KMS-11 (cell line): Measurements from ENCODE around the gene MAP2K5.

Source experiments
- H2AFZ ChIP-seq: fragments of 200-600 bp; sonication (generic); 2 replicates; pipeline ENCODE4 v1.6.1; 2016; ENCODE audit warnings: antibody characterized with exemption, mixed run types, low read depth
- H3K27ac ChIP-seq: fragments of 200-600 bp; sonication (generic); 2 replicates; pipeline ENCODE4 v1.6.1; 2016; ENCODE audit warnings: mild to moderate bottlenecking, mixed run types
- H3K27me3 ChIP-seq: fragments of 200-600 bp; sonication (generic); 2 replicates; pipeline ENCODE4 v1.6.1; 2017; ENCODE audit warnings: mild to moderate bottlenecking, low read depth, mixed run types, moderate library complexity; ENCODE audit not compliant: insufficient read depth
- H3K36me3 ChIP-seq: fragments of 200-600 bp; sonication (generic); 2 replicates; pipeline ENCODE4 v1.6.1; 2017; ENCODE audit warnings: mild to moderate bottlenecking, mixed run types; ENCODE audit not compliant: insufficient read depth
- H3K4me1 ChIP-seq: fragments of 200-600 bp; sonication (generic); 2 replicates; pipeline ENCODE4 v1.6.1; 2016; ENCODE audit warnings: mild to moderate bottlenecking, low read depth, mixed run types; ENCODE audit not compliant: poor library complexity, severe bottlenecking
- H3K4me2 ChIP-seq: fragments of 200-600 bp; sonication (generic); 2 replicates; pipeline ENCODE4 v1.7.0; 2016; ENCODE audit warnings: mild to moderate bottlenecking, mixed run types
- H3K4me3 ChIP-seq: fragments of 200-600 bp; sonication (generic); IDR thresholded peaks from 2 replicates; pipeline ENCODE4 v1.6.1; 2017; ENCODE audit warnings: low read depth, low read length, mixed read lengths; ENCODE audit not compliant: insufficient read depth
- H3K79me2 ChIP-seq: fragments of 200-600 bp; sonication (generic); 2 replicates; pipeline ENCODE4 v1.6.1; 2016; ENCODE audit warnings: low read depth, mixed run types; ENCODE audit not compliant: insufficient read depth
- H3K9ac ChIP-seq: fragments of 200-600 bp; sonication (generic); 2 replicates; pipeline ENCODE4 v1.6.1; 2016; ENCODE audit warnings: mild to moderate bottlenecking, mixed run types
- H4K20me1 ChIP-seq: fragments of 200-600 bp; sonication (generic); 2 replicates; pipeline ENCODE4 v1.6.1; 2016; ENCODE audit warnings: mild to moderate bottlenecking, mixed run types; ENCODE audit not compliant: insufficient read depth
- CTCF ChIP-seq: fragments of 200-600 bp; sonication (generic); conservative IDR thresholded peaks from 2 replicates; pipeline ENCODE4 v1.6.1; 2017; ENCODE audit warnings: low read depth, mild to moderate bottlenecking, antibody characterized with exemption, low read length, moderate library complexity, mixed read lengths

Gene MAP2K5

DNA sequence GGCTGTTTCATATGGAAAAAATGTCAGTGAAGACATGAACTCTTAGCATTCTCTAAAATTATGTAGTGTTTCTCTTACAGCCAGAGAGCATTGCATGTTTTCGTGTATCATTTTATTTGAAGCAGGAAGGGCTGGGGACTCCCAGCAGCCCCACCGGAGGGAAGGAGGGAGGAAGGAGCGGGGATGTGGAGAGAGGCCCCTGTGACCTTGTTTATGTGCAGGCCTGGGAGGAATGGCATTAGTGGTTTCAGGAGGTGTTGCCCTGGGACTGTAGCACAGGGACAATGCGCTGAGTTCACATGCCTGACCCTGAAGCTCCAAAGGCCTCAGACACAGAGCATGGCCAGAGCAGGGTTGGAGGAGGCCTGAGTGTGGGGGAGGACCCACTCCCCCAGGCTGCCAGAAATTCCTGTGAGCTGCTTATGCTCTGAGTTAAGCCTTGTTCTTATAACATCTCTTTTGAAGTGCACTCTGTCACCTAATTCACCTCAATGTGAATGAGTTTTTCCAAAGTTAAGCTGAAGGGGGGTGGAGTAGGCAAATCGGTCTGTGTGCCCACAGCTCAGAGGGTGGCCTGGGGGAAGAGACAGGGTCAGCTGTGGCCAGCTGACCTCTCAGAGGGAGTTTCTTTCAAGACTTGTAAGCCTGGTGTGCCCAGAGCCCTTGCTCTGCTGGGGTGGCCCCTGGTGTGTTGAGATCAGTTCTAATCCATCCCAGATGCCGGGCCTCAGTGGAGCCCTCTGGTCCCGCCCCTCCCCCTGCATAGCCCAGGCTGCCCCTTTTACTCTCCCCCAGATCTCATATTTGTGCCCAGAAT, 301.3 kb downstream of the MAP2K5 start:
- H4K20me1 ChIP-seq: no peaks in the 10 kb centered on the region
- no peak overlapping the region for H3K27ac ChIP-seq
- no peak overlapping the region for H3K9ac ChIP-seq
- H3K27me3 ChIP-seq: no peaks in the 10 kb centered on the region
- H2AFZ ChIP-seq: no peak overlapping the region
- H3K4me3 ChIP-seq: no peak overlapping the region
- H3K4me2 ChIP-seq: no peak overlapping the region
- no peaks in the 10 kb centered on the region for H3K36me3 ChIP-seq
- peaks cover 14% of the 10 kb centered on the region for H3K4me1 ChIP-seq
- H3K79me2 ChIP-seq: no peaks in the 10 kb centered on the region
- TF ChIP-seq CTCF: no peak

- Histone ChIP-seq H3K4me2 (no peak overlapping the region), H3K4me1 (peaks cover 9% of the 10 kb centered on the region), H3K27ac (no peak overlapping the region), H3K36me3 (no peaks in the 10 kb centered on the region), H4K20me1 (no peaks in the 10 kb centered on the region), H3K27me3 (no peaks in the 10 kb centered on the region), H3K4me3 (no peak overlapping the region), H2AFZ (no peak overlapping the region), H3K9ac (no peak overlapping the region), H3K79me2 (no peaks in the 10 kb centered on the region)
- TF ChIP-seq CTCF: no peak
Measured at GRCh38 chr15:67845974-67846373, 303.5 kb downstream of the MAP2K5 start.

- H3K4me3 ChIP-seq: no peak overlapping the region
- no peak overlapping the region for H3K27ac ChIP-seq
- H3K36me3 ChIP-seq: no peaks in the 10 kb centered on the region
- no peak overlapping the region for H3K4me2 ChIP-seq
- H3K27me3 ChIP-seq: no peaks in the 10 kb centered on the region
- TF ChIP-seq CTCF: no peak
- no peak overlapping the region for H2AFZ ChIP-seq
- H4K20me1 ChIP-seq: no peaks in the 10 kb centered on the region
- no peaks in the 10 kb centered on the region for H3K79me2 ChIP-seq
- peaks cover 6% of the 10 kb centered on the region for H3K4me1 ChIP-seq
- H3K9ac ChIP-seq: no peak overlapping the region
Measured at GRCh38 chr15:67849538-67849937, 307.0 kb downstream of the MAP2K5 start.

DNA sequence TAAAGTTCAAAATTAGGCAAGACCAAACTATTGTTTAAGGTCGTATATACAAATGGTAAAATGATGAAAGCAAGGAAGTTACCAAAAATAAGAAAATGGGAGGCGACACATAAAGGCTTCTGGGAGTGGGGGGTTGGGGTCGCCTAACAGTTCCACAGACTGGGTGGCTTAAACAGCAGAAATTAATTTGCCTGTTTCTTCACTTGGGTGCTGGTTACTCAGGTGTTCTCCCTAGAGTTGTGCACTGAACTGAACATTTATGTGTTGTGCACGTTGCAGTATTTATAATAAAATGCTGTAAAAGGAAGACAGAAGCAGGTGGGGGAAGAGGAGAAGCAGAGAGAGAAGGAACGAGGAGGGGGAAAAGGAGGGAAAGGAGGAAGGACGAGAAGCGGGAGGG, 307.8 kb downstream of the MAP2K5 start:
- H3K9ac ChIP-seq: no peak overlapping the region
- no peak overlapping the region for H3K4me3 ChIP-seq
- no peak overlapping the region for H3K27ac ChIP-seq
- TF ChIP-seq CTCF: no peak
- no peaks in the 10 kb centered on the region for H4K20me1 ChIP-seq
- no peak overlapping the region for H3K4me2 ChIP-seq
- H3K79me2 ChIP-seq: no peaks in the 10 kb centered on the region
- peaks cover 6% of the 10 kb centered on the region for H3K4me1 ChIP-seq
- no peaks in the 10 kb centered on the region for H3K27me3 ChIP-seq
- H2AFZ ChIP-seq: no peak overlapping the region
- H3K36me3 ChIP-seq: no peaks in the 10 kb centered on the region
